ENCODE data around the gene POC1A. TPM values are rescaled to one million over a fixed set of nuclear protein-coding genes. Genes with fewer than 3 reads are reported as not detected.

Gene POC1A
- total RNA-seq, 1 donor from 2014 or later = 9.4 TPM

- Mint-ChIP-seq H3K27ac (no peak overlapping the region), H3K36me3 (no peaks in the 10 kb centered on the region), H3K27me3 (ENCODE audit: low read depth) (no peaks in the 10 kb centered on the region), H3K9me3 (no peaks in the 10 kb centered on the region), H3K4me3 (no peak overlapping the region), H3K4me1 (peaks cover 13% of the 10 kb centered on the region)
- no peak for TF ChIP-seq CTCF (IDR thresholded peaks at IDR 0.05; ENCODE audit: unreplicated experiment)
- no peak for DNase-seq (ENCODE audit: low spot score in 2 of 2, unreplicated experiment in 2 of 2)
These were observed 5.2 kb downstream of the POC1A start for GRCh38 chr3:52149021-52149420.

GRCh38 chr3:52147804-52148203 is 6.4 kb downstream of the POC1A start:
- Mint-ChIP-seq H3K4me1 (peaks cover 5% of the 10 kb centered on the region), H3K9me3 (no peaks in the 10 kb centered on the region), H3K4me3 (no peak overlapping the region), H3K27me3 (ENCODE audit: low read depth) (no peaks in the 10 kb centered on the region), H3K27ac (no peak overlapping the region), H3K36me3 (no peaks in the 10 kb centered on the region)
- DNase-seq (ENCODE audit: low spot score in 2 of 2, unreplicated experiment in 2 of 2) = no peak
- TF ChIP-seq CTCF (IDR thresholded peaks at IDR 0.05; ENCODE audit: unreplicated experiment) = no peak

- Mint-ChIP-seq H3K36me3 (no peaks in the 10 kb centered on the region), H3K4me1 (peaks cover 3% of the 10 kb centered on the region), H3K9me3 (no peaks in the 10 kb centered on the region), H3K27ac (no peak overlapping the region), H3K4me3 (no peak overlapping the region), H3K27me3 (ENCODE audit: low read depth) (no peaks in the 10 kb centered on the region)
- no peak for TF ChIP-seq CTCF (IDR thresholded peaks at IDR 0.05; ENCODE audit: unreplicated experiment)
- no peak for DNase-seq (ENCODE audit: low spot score in 2 of 2, unreplicated experiment in 2 of 2)
These were observed 7.4 kb downstream of the POC1A start for GRCh38 chr3:52146811-52147210.

GRCh38 chr3:52146189-52146588 is 8.0 kb downstream of the POC1A start:
- TF ChIP-seq CTCF (IDR thresholded peaks at IDR 0.05; ENCODE audit: unreplicated experiment) = no peak
- Mint-ChIP-seq H3K4me3 (no peak overlapping the region), H3K36me3 (no peaks in the 10 kb centered on the region), H3K4me1 (peaks cover 3% of the 10 kb centered on the region), H3K27me3 (ENCODE audit: low read depth) (no peaks in the 10 kb centered on the region), H3K9me3 (no peaks in the 10 kb centered on the region), H3K27ac (no peak overlapping the region)
- no peak for DNase-seq (ENCODE audit: low spot score in 2 of 2, unreplicated experiment in 2 of 2)

- Mint-ChIP-seq H3K27me3 (ENCODE audit: low read depth) (no peaks in the 10 kb centered on the region), H3K4me3 (no peak overlapping the region), H3K27ac (no peak overlapping the region), H3K4me1 (peaks cover 3% of the 10 kb centered on the region), H3K36me3 (no peaks in the 10 kb centered on the region), H3K9me3 (no peaks in the 10 kb centered on the region)
- no peak for TF ChIP-seq CTCF (IDR thresholded peaks at IDR 0.05; ENCODE audit: unreplicated experiment)
- no peak for DNase-seq (ENCODE audit: low spot score in 2 of 2, unreplicated experiment in 2 of 2)
These were observed 8.5 kb downstream of the POC1A start for GRCh38 chr3:52145736-52146110.

Data from mesothelial cell of epicardium (in vitro differentiated cells).